ENCODE measurements around the gene BTBD2. TPM values are rescaled to one million over a fixed set of nuclear protein-coding genes. Genes with fewer than 3 reads are reported as not detected.

The BTBD2 gene
- total RNA-seq, 2 donors from 2014 or later = 42.3 to 44.8 TPM

DNA sequence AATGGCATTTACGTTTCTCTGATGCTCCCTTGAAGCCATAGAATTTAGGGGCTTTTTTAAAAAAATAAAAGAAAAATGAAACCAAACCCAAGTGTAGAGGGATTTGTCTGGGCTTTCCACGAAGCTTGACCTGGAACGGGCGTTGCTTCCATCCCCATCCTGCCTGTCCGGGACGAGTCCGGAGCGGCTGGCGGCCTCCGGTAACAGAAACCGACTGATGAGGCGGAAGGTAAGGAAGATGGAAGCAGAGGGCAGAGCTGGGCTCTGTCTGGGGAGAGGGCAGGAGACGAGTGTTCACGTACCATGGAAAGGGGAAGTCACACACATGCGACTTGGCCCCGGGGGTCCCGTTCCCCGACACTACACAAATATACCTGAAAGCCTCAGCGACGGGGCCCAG lies 34.3 kb downstream of the BTBD2 start:
- 93 to 95% methylated on average over 20 of the region's 20 CpGs for WGBS, 2 donors
- intact Hi-C loops (cut with DNase I) = no loop called here
- DNase-seq = no peak
- Histone ChIP-seq H3K9me3 (no peaks in the 10 kb centered on the region), H3K4me3 (no peak overlapping the region), H3K4me1 (no peaks in the 10 kb centered on the region), H3K36me3 (replicated peaks in 1 of 2; ENCODE audit: insufficient read depth in 1 of 2, low read depth in 2 of 2) (peaks cover 15 to 23% of the 10 kb centered on the region in 2 donors), H3K27me3 (no peaks in the 10 kb centered on the region), H3K27ac (no peak overlapping the region)
- no peak for ATAC-seq
- no peak for TF ChIP-seq POLR2A (IDR thresholded peaks at IDR 0.05)
- TF ChIP-seq, protein P1, sequence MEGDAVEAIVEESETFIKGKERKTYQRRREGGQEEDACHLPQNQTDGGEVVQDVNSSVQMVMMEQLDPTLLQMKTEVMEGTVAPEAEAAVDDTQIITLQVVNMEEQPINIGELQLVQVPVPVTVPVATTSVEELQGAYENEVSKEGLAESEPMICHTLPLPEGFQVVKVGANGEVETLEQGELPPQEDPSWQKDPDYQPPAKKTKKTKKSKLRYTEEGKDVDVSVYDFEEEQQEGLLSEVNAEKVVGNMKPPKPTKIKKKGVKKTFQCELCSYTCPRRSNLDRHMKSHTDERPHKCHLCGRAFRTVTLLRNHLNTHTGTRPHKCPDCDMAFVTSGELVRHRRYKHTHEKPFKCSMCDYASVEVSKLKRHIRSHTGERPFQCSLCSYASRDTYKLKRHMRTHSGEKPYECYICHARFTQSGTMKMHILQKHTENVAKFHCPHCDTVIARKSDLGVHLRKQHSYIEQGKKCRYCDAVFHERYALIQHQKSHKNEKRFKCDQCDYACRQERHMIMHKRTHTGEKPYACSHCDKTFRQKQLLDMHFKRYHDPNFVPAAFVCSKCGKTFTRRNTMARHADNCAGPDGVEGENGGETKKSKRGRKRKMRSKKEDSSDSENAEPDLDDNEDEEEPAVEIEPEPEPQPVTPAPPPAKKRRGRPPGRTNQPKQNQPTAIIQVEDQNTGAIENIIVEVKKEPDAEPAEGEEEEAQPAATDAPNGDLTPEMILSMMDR (IDR thresholded peaks at IDR 0.05) = no peak

DNA sequence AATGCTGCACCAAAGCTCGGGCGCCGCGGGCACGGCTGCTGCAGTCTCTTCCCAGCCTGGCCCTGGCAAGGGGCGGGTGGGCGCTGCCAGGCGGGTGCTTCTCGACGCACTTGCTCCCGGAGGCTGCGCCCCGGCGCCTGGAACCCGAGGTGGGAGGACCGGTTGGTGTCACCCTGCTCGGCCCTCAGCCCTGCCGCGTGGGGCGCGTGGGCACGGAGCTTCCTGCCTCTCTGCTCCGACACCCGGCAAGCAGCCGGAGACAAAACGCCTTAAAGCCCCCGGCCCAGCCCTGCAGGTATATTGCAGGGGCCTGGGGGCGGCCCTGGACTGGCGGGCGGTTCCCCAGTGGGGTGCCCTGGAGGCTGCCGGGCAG lies 34.7 kb downstream of the BTBD2 start:
- TF ChIP-seq, protein P1 (IDR thresholded peaks at IDR 0.05) = no peak
- no peak for TF ChIP-seq POLR2A (IDR thresholded peaks at IDR 0.05)
- WGBS, 2 donors = 94% methylated on average over 30 of the region's 31 CpGs; no CpG with 5 or more reads in 1 of the 2 donors
- Histone ChIP-seq H3K9me3 (no peaks in the 10 kb centered on the region), H3K27me3 (no peaks in the 10 kb centered on the region), H3K4me3 (no peak overlapping the region), H3K27ac (no peak overlapping the region), H3K4me1 (no peaks in the 10 kb centered on the region), H3K36me3 (replicated peaks in 1 of 2; ENCODE audit: insufficient read depth in 1 of 2, low read depth in 2 of 2) (peaks cover 15 to 21% of the 10 kb centered on the region in 2 donors)
- intact Hi-C loops (cut with DNase I) = no loop called here
- DNase-seq (no peak), ATAC-seq (no peak)

DNA sequence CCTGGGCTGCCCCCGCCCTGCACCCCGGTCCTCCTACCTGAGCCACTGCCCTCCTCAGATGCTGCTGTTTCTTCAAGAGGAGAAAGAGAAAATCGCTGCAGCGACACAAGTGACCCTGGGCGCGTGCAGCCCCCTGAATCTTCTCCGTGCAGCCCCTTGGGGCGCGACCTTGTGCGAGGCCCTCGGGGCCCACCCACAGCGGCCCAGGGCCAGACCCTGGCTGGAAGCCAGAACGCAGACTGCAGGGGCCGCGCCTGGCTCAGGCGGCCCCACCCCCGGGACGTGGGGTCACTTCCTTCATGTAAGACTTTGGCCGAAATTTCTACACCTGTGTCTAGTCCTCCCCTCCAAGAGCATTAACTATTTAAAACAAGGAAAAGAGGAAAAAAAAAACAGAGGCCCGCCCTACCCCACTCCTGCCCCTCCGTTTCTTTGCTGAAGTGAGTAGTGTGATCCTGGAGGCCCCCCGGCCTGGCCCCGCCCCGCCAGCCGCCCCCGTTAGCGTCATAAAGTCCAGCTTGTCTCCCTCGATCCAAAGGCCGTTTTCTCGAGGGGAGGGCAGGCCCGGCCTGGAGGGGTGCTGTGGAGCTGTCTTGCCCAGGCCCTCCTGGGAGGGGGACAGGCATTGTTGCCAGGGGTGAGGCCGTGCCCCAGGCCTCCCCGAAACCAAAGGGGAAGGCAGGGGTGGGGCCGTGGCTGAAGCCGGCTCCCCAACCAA lies 35.3 kb downstream of the BTBD2 start:
- no peak overlapping the region for H3K4me3 ChIP-seq
- DNase-seq (no peak), ATAC-seq (no peak)
- TF ChIP-seq POLR2A (IDR thresholded peaks at IDR 0.05) = no peak
- TF ChIP-seq, protein P1 (IDR thresholded peaks at IDR 0.05) = no peak
- intact Hi-C loops (cut with DNase I) = no loop called here
- H3K27ac ChIP-seq = no peak overlapping the region
- H3K36me3 ChIP-seq (replicated peaks in 1 of 2; ENCODE audit: insufficient read depth in 1 of 2, low read depth in 2 of 2) = peaks cover 15 to 21% of the 10 kb centered on the region in 2 donors
- WGBS, 2 donors = 83 to 89% methylated on average over 31 to 35 of the region's 35 CpGs
- H3K27me3 ChIP-seq = no peaks in the 10 kb centered on the region
- no peaks in the 10 kb centered on the region for H3K9me3 ChIP-seq
- no peaks in the 10 kb centered on the region for H3K4me1 ChIP-seq

DNA sequence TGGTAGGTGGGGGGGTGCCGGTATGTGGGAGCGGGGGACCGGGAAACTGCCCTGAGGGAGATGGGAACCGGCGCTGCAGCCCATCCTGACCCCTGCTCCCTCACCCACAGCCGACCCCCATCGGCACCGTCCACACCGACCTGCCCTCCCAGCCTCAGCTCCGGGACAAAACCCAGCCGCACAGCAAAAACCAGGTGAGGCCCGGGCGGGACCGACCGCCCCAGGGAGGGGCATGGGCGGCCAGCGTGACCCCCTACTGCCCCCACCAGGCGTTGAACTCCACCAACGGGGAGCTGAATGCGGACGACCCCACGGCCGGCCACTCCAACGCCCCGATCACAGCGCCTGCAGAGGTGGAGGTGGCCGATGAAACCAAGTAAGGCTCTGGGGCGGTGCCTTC lies 35.9 kb downstream of the BTBD2 start:
- Histone ChIP-seq H3K27ac (no peak overlapping the region), H3K4me3 (no peak overlapping the region), H3K27me3 (no peaks in the 10 kb centered on the region), H3K9me3 (no peaks in the 10 kb centered on the region), H3K4me1 (no peaks in the 10 kb centered on the region), H3K36me3 (replicated peaks in 1 of 2; ENCODE audit: insufficient read depth in 1 of 2, low read depth in 2 of 2) (peaks cover 15 to 18% of the 10 kb centered on the region in 2 donors)
- 94 to 100% methylated on average over 7 to 14 of the region's 28 CpGs for WGBS, 2 donors
- intact Hi-C loops (cut with DNase I) = no loop called here
- no peak for TF ChIP-seq POLR2A (IDR thresholded peaks at IDR 0.05)
- TF ChIP-seq, protein P1 (IDR thresholded peaks at IDR 0.05) = no peak
- DNase-seq (no peak), ATAC-seq (no peak)

DNA sequence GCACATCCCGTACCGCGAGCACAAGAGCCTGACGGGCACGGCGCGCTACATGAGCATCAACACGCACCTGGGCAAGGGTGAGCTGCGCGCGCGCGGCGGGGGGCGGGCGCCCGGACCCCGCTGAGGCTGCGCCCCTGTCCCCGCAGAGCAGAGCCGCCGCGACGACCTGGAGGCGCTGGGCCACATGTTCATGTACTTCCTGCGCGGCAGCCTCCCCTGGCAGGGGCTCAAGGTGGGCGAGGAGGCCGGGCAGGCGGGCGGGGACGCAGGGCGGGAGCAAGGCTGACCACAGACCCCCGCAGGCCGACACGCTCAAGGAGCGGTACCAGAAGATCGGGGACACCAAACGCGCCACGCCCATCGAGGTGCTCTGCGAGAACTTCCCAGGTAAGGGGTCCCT lies 36.5 kb downstream of the BTBD2 start:
- no peaks in the 10 kb centered on the region for H3K27me3 ChIP-seq
- ATAC-seq (no peak), DNase-seq (no peak)
- H3K36me3 ChIP-seq (replicated peaks in 1 of 2; ENCODE audit: insufficient read depth in 1 of 2, low read depth in 2 of 2) = peaks cover 15 to 18% of the 10 kb centered on the region in 2 donors
- H3K9me3 ChIP-seq = no peaks in the 10 kb centered on the region
- intact Hi-C loops (cut with DNase I) = no loop called here
- WGBS, 2 donors = 96% methylated on average over 10 to 38 of the region's 43 CpGs
- H3K4me3 ChIP-seq = no peak overlapping the region
- TF ChIP-seq POLR2A (IDR thresholded peaks at IDR 0.05) = no peak
- TF ChIP-seq, protein P1 (IDR thresholded peaks at IDR 0.05) = no peak
- H3K4me1 ChIP-seq = no peaks in the 10 kb centered on the region
- no peak overlapping the region for H3K27ac ChIP-seq
